HepG2 (cell line): ENCODE measurements around the gene RASA3. TPM values are rescaled to one million over a fixed set of nuclear protein-coding genes. Genes with fewer than 3 reads are reported as not detected.

Source experiments
- ATAC-seq: fragments of 200-7000 bp; cut with Tn5 transposase; 3 replicates; pipeline ENCODE4 v1.9.1; 2020; ENCODE audit warnings: mild to moderate bottlenecking, moderate library complexity
- BruUV-seq: library from RNA; stranded (reverse); fragments of 400-500 nt; replicated peaks from 2 replicates; lab custom pipeline; 2021; lab: Mats Ljungman, UMichigan
- CTCF ChIA-PET: fragments of 300-600 bp; formaldehyde crosslinking; extraction: SDS; loops from one replicate; lab custom pipeline; 2021; ENCODE audit warnings: low total read pairs, inconsistent platforms, low intra/inter-chr PET ratio; lab: Yijun Ruan, JAX
- POLR2A ChIA-PET: fragments of 350-600 bp; sonication (Branson Sonifier 250); formaldehyde crosslinking; loops from one replicate; lab custom pipeline; 2020; ENCODE audit warnings: antibody characterized with exemption, inconsistent platforms; lab: Yijun Ruan, JAX
- DNase-seq: peaks from one replicate; pipeline ENCODE4 v3.0.0-alpha.2; 2015; ENCODE audit warnings: low spot score
- FAIRE-seq: peaks from 3 replicates; lab custom pipeline; 2011; peaks lifted over from hg19 to GRCh38; lab: Jason Lieb, UNC
- H2AFZ ChIP-seq: one replicate; pipeline ENCODE4 v1.6.1; 2011; ENCODE audit warnings: low read length, inconsistent platforms
- H3K27ac ChIP-seq: fragments of 300-600 bp; 3 replicates; pipeline ENCODE4 v1.8.0; 2011; ENCODE audit warnings: mixed run types, mild to moderate bottlenecking, mixed read lengths, low read length, inconsistent platforms; ENCODE audit not compliant: insufficient read depth; ENCODE audit errors: extremely low read length
- H3K27me3 ChIP-seq, 2 experiments: fragments of 200-600 bp in 1 of 2; 2 replicates in 1 of 2; 3 replicates in 1 of 2; pipeline versions ENCODE4 v1.6.0 to v1.8.0; 2011; ENCODE audit warnings: low read length in 2 of 2, mild to moderate bottlenecking in 2 of 2, moderate library complexity in 2 of 2, inconsistent platforms in 1 of 2; ENCODE audit not compliant: insufficient read depth in 2 of 2, control insufficient read depth in 1 of 2
- H3K36me3 ChIP-seq, 2 experiments: fragments of 200-600 bp in 1 of 2; replicated peaks in 1 of 2; 2 replicates in 1 of 2; 3 replicates in 1 of 2; pipeline versions ENCODE4 v1.5.1 to v1.8.0; 2011; ENCODE audit warnings: low read length in 2 of 2, inconsistent platforms in 1 of 2; ENCODE audit not compliant: insufficient read depth in 2 of 2, control insufficient read depth in 1 of 2
- H3K4me1 ChIP-seq: 2 replicates; pipeline ENCODE4 v1.5.1; 2012; ENCODE audit warnings: low read length, inconsistent platforms; ENCODE audit not compliant: insufficient read depth
- H3K4me2 ChIP-seq: 2 replicates; pipeline ENCODE4 v1.6.0; 2011; ENCODE audit warnings: low read depth, low read length, inconsistent platforms
- H3K4me3 ChIP-seq, 3 experiments: fragments of 200-600 bp in 1 of 3; sonication (generic), shearing (Covaris generic) in 1 of 3; replicated peaks in 1 of 3; 2 replicates each; pipeline ENCODE4 v1.5.1; 2011 to 2016; ENCODE audit warnings: low read length in 3 of 3, inconsistent platforms in 2 of 3, low read depth in 2 of 3, mild to moderate bottlenecking in 2 of 3, control low read depth in 1 of 3, mixed read lengths in 1 of 3; ENCODE audit not compliant: insufficient read depth in 1 of 3
- H3K79me2 ChIP-seq: one replicate; pipeline ENCODE4 v1.6.1; 2011; ENCODE audit warnings: low read length, inconsistent platforms; ENCODE audit not compliant: insufficient read depth
- H3K9ac ChIP-seq: 2 replicates; pipeline ENCODE4 v1.6.0; 2011; ENCODE audit warnings: mild to moderate bottlenecking, low read depth, low read length, inconsistent platforms; ENCODE audit not compliant: insufficient read depth
- H3K9me3 ChIP-seq: 2 replicates; pipeline ENCODE4 v1.5.1; 2012; ENCODE audit warnings: mild to moderate bottlenecking, low read length
- H4K20me1 ChIP-seq: 2 replicates; pipeline ENCODE4 v1.6.0; 2011; ENCODE audit warnings: inconsistent platforms, mild to moderate bottlenecking, low read length, moderate library complexity; ENCODE audit not compliant: insufficient read depth
- MAFF ChIP-seq: IDR thresholded peaks from 2 replicates; pipeline ENCODE4 v1.6.1; 2011; ENCODE audit warnings: low read depth, low read length, improper control_type of control experiment
- NR2F2 ChIP-seq: IDR thresholded peaks from 2 replicates; pipeline ENCODE4 v1.6.1; 2012; ENCODE audit warnings: low read depth, inconsistent platforms, borderline replicate concordance
- PCBP2 ChIP-seq: fragments of 200-400 bp; formaldehyde crosslinking; optimal IDR thresholded peaks from 2 replicates; pipeline ENCODE3; 2018; ENCODE audit warnings: low read length, low read depth; ENCODE audit not compliant: poor library complexity, severe bottlenecking
- POGZ ChIP-seq: sonication (generic); formaldehyde crosslinking; IDR thresholded peaks from 2 replicates; pipeline ENCODE4 v1.4.0; 2020; ENCODE audit warnings: mild to moderate bottlenecking, missing genetic modification reagents
- POLR2AphosphoS2 ChIP-seq: IDR thresholded peaks from 2 replicates; pipeline ENCODE4 v1.6.1; 2011; ENCODE audit warnings: low read depth, low read length, improper control_type of control experiment
- REXO4 ChIP-seq: sonication (generic); formaldehyde crosslinking; IDR thresholded peaks from 2 replicates; pipeline ENCODE4 v1.8.0; 2022; ENCODE audit warnings: missing genetic modification reagents, mild to moderate bottlenecking, borderline replicate concordance
- SIN3B ChIP-seq: fragments of 150-350 bp; IDR thresholded peaks from 2 replicates; pipeline ENCODE4 v1.6.1; 2014; ENCODE audit warnings: low read length
- SRF ChIP-seq: IDR thresholded peaks from 2 replicates; pipeline ENCODE4 v1.6.1; 2011; ENCODE audit warnings: mild to moderate bottlenecking, low read depth, low read length, moderate library complexity
- ZBTB7A ChIP-seq: sonication (generic); formaldehyde crosslinking; IDR thresholded peaks from 2 replicates; pipeline ENCODE4 v1.8.0; 2022; ENCODE audit warnings: mild to moderate bottlenecking, missing genetic modification reagents
- ZFP82 ChIP-seq: sonication (generic); formaldehyde crosslinking; IDR thresholded peaks from 2 replicates; pipeline ENCODE4 v1.5.1; 2020; ENCODE audit warnings: mild to moderate bottlenecking, missing genetic modification reagents, borderline replicate concordance
- ZNF10 ChIP-seq: sonication (generic); formaldehyde crosslinking; IDR thresholded peaks from 2 replicates; pipeline ENCODE4 v1.4.0; 2020; ENCODE audit warnings: mild to moderate bottlenecking, low read depth, missing genetic modification reagents, borderline replicate concordance
- ZNF598 ChIP-seq: sonication (generic); formaldehyde crosslinking; IDR thresholded peaks from 2 replicates; pipeline ENCODE4 v1.5.1; 2020; ENCODE audit warnings: mild to moderate bottlenecking, missing genetic modification reagents, borderline replicate concordance
- ZNF879 ChIP-seq: sonication (generic); formaldehyde crosslinking; IDR thresholded peaks from 2 replicates; pipeline ENCODE4 v1.8.1; 2023; ENCODE audit warnings: missing genetic modification reagents
- ZNF891 ChIP-seq: sonication (generic); formaldehyde crosslinking; IDR thresholded peaks from 2 replicates; pipeline ENCODE4 v1.5.0; 2020; ENCODE audit warnings: mild to moderate bottlenecking, missing genetic modification reagents
- WGBS: methylation state at CpG from one replicate; pipeline ENCODE4 v1.1.6; 2017; ENCODE audit warnings: low lambda C conversion rate; 5-methylcytosine and 5-hydroxymethylcytosine counted together
- in situ Hi-C: cut with HindIII; loops from 2 replicates; pipeline ENCODE4 v1.10.0; 2017; ENCODE audit warnings: low pct_unique_long_range_greater_than_20kb; ENCODE audit not compliant: extremely low pct_ligation_motif_present
- intact Hi-C: fragments of 100-400 bp; cut with micrococcal nuclease; formaldehyde crosslinking; loops from one replicate; pipeline ENCODE4 v1.10.0; 2022; ENCODE audit not compliant: unreplicated experiment
- polyA plus RNA-seq, 8 experiments: library from polyadenylated mRNA; depleted of rRNA in 3 of 8; stranded (reverse) in 7 of 8; unstranded in 1 of 8; fragments of >200 nt; fragmentation: Illumina TruSeq in 4 of 8; extraction: Trizol in 4 of 8; gene quantifications; 2 replicates each; pipeline versions ENCODE4 v1.2.1 to v1.2.3, GENCODE V29; 2011 to 2016; ENCODE audit warnings: low read depth in 4 of 8, missing spikeins in 1 of 8, mixed read lengths in 1 of 8; ENCODE audit not compliant: insufficient read depth in 1 of 8
- total RNA-seq, 5 experiments: library from RNA; depleted of rRNA; stranded (reverse); fragments of >200 nt; fragmentation: Illumina TruSeq; extraction: Trizol; gene quantifications; 2 replicates each; pipeline ENCODE4 v1.2.3, GENCODE V29; 2016; ENCODE audit warnings: low read depth in 1 of 5
- TF ChIP-seq, protein P1 (sequence below): sonication (generic); formaldehyde crosslinking; IDR thresholded peaks from 2 replicates; pipeline ENCODE4 v1.4.0; 2020; ENCODE audit warnings: missing genetic modification reagents
- TF ChIP-seq, protein P2 (sequence below): sonication (generic); formaldehyde crosslinking; IDR thresholded peaks from 2 replicates; pipeline ENCODE4 v1.5.0; 2020; ENCODE audit warnings: missing genetic modification reagents, mild to moderate bottlenecking, borderline replicate concordance
- TF ChIP-seq, protein P3 (sequence below): sonication (generic); formaldehyde crosslinking; IDR thresholded peaks from 2 replicates; pipeline ENCODE4 v1.4.0; 2020; ENCODE audit warnings: missing genetic modification reagents

Gene RASA3
- total and polyA plus RNA-seq, 2 of the 13 experiments (the other 11 are each of a cell fraction or from before 2014, with no cell fraction given) = 0.05 TPM; not detected in 1

DNA sequence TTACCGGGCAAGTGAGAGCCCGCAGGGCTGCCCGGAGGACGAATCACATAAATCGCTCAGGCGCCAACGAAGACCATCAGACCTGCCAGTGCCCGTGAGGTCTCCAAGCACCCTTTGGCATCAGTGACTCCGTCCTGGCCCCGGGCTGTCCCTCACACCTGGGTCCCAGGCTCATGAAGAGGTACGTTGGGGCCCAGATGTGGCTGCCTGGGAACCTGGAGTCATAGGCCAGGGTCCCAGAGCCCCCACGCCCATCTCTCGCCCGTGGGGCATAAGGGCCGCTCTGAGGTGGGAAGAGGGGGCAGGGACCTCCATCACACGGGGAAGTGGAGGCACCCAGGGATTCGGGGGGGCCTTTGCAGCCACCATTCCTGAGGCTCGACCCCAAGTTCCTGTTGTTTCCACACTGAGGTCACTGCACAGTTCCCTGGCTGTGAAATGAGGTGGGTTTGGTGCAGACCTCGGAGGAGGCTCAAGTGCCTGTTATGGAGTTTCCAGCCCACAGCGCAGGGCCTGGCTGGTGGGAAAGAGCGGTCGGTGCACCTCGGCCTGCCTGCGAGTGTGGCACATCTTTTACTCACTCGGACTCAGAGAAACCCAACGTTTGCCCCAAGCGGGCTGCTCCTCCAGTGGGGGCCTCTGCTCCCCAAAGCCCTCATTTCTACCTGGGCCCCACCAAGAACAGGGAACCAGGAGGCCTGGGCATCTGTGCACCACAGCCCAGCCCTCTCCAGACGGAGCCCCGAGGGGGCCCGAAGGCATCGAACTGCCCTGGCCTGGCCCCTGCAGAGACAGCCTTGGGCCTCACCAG lies 122.6 kb downstream of the RASA3 start (continued):
- TF ChIP-seq, protein P1, sequence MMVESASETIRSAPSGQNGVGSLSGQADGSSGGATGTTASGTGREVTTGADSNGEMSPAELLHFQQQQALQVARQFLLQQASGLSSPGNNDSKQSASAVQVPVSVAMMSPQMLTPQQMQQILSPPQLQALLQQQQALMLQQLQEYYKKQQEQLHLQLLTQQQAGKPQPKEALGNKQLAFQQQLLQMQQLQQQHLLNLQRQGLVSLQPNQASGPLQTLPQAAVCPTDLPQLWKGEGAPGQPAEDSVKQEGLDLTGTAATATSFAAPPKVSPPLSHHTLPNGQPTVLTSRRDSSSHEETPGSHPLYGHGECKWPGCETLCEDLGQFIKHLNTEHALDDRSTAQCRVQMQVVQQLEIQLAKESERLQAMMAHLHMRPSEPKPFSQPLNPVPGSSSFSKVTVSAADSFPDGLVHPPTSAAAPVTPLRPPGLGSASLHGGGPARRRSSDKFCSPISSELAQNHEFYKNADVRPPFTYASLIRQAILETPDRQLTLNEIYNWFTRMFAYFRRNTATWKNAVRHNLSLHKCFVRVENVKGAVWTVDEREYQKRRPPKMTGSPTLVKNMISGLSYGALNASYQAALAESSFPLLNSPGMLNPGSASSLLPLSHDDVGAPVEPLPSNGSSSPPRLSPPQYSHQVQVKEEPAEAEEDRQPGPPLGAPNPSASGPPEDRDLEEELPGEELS (CRISPR knock-in tag) = no peak
- TF ChIP-seq ZNF879 (no peak), SIN3B (no peak), REXO4 (CRISPR knock-in tag) (no peak), NR2F2 (no peak), ZBTB7A (CRISPR knock-in tag) (no peak)
- TF ChIP-seq, protein P2, sequence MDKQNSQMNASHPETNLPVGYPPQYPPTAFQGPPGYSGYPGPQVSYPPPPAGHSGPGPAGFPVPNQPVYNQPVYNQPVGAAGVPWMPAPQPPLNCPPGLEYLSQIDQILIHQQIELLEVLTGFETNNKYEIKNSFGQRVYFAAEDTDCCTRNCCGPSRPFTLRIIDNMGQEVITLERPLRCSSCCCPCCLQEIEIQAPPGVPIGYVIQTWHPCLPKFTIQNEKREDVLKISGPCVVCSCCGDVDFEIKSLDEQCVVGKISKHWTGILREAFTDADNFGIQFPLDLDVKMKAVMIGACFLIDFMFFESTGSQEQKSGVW (CRISPR knock-in tag) = no peak

DNA sequence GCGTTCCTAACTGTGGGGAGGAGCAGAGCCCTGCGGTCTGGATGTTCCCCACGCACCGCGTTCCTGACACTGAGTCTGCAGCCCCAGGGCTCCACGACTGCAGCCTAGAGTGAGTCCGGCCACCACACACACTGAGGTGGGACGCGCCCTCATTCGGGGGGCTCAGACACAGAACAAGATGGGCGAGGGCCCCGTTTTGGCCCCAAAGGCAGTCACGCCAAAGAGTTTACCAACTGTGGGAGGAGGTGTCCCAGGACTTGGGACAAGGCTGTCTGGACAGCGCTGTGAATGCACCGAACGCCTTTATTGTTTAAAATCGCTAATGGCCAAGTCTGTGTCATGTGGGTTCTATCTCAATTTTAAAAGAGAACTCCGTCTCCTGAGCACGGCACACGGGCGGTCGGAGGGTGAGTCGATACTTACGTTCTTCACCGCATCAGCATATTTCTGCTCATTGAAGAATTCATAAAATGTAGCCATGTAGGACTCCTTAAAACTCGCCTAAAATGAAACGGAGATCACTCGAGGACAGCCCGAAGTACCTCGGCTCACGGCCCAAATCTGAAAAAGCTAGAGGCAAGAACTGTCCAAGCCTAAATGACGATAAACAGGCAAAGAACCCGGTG lies 123.3 kb downstream of the RASA3 start:
- Histone ChIP-seq H3K4me1 (no peaks in the 10 kb centered on the region), H3K9ac (no peak overlapping the region), H3K36me3 (no peaks in the 10 kb centered on the region), H3K79me2 (no peaks in the 10 kb centered on the region), H3K27me3 (peaks cover 10 to 29% of the 10 kb centered on the region in 2 experiments; a peak in 4 of 5 replicates), H3K4me2 (no peak overlapping the region), H4K20me1 (no peaks in the 10 kb centered on the region), H3K4me3 (no peak overlapping the region), H2AFZ (no peak overlapping the region), H3K9me3 (no peaks in the 10 kb centered on the region), H3K27ac (no peak overlapping the region)
- ATAC-seq = no peak
- BruUV-seq = no TSS peak
- intact Hi-C loops (no loop called here), in situ Hi-C loops (no loop called here)
- no peak for DNase-seq
- ChIA-PET POLR2A (no interaction called here), CTCF (no interaction called here)
- 49% methylated on average over 25 of the region's 33 CpGs for WGBS
- FAIRE-seq = no peak
- TF ChIP-seq ZNF10 (CRISPR knock-in tag) (no peak), SRF (no peak), POLR2AphosphoS2 (no peak), ZFP82 (no peak), POGZ (no peak), ZNF598 (CRISPR knock-in tag) (no peak), MAFF (peak; percentile 11; the same call in 1 of the 2 replicates), PCBP2 (no peak), ZNF891 (CRISPR knock-in tag) (no peak)
- TF ChIP-seq, protein P3, sequence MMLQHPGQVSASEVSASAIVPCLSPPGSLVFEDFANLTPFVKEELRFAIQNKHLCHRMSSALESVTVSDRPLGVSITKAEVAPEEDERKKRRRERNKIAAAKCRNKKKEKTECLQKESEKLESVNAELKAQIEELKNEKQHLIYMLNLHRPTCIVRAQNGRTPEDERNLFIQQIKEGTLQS (CRISPR knock-in tag) = no peak
